Thoracic aorta (tissue), 2 donors: Measurements from ENCODE around the gene ABLIM2. TPM values are rescaled to one million over a fixed set of nuclear protein-coding genes. Genes with fewer than 3 reads are reported as not detected.

Experiments
- ATAC-seq: fragments of 150-250 bp; one replicate; pipeline ENCODE4 v1.8.0; 2017; ENCODE audit warnings: low read depth; ENCODE audit not compliant: insufficient number of reproducible peaks, low FRiP score
- DNase-seq: peaks from one replicate; pipeline ENCODE4 v3.0.0-alpha.2; 2020; ENCODE audit warnings: low spot score
- H3K27ac ChIP-seq, 2 donors: fragments of 200-600 bp; sonication (generic); 1 replicate in 1 of 2; 2 replicates in 1 of 2; pipeline ENCODE4 v1.5.1; 2016; ENCODE audit warnings: mild to moderate bottlenecking in 2 of 2, moderate library complexity in 2 of 2
- H3K27me3 ChIP-seq: fragments of 200-600 bp; sonication (generic); replicated peaks from 2 replicates; pipeline ENCODE4 v1.6.0; 2016; ENCODE audit warnings: mild to moderate bottlenecking; ENCODE audit not compliant: insufficient read depth
- H3K36me3 ChIP-seq: fragments of 200-600 bp; sonication (generic); one replicate; pipeline ENCODE4 v1.5.1; 2016
- H3K4me1 ChIP-seq, 2 donors: fragments of 200-600 bp; sonication (generic); 1 replicate in 1 of 2; 2 replicates in 1 of 2; pipeline versions ENCODE4 v1.5.1 to v1.6.0; 2016; ENCODE audit warnings: low read depth in 2 of 2, mild to moderate bottlenecking in 1 of 2; ENCODE audit not compliant: control insufficient read depth in 1 of 2
- H3K4me3 ChIP-seq: fragments of 200-600 bp; sonication (generic); 2 replicates; pipeline ENCODE4 v1.5.1; 2016; ENCODE audit warnings: mild to moderate bottlenecking
- H3K9me3 ChIP-seq: fragments of 200-600 bp; sonication (generic); 2 replicates; pipeline ENCODE4 v1.5.1; 2016
- total RNA-seq, 2 donors: library from RNA; depleted of rRNA; stranded (reverse); fragments of >200 nt; gene quantifications; one replicate each; pipeline versions ENCODE4 v1.1.0 to v1.2.3, GENCODE V29; 2016
- TF ChIP-seq, protein P1 (sequence below): fragments of 200-600 bp; sonication (generic); IDR thresholded peaks from one replicate; pipeline ENCODE4 v1.5.1; 2019; ENCODE audit warnings: antibody characterized with exemption

The ABLIM2 gene
- total RNA-seq, 2 donors from 2014 or later: 25.6 to 28.6 TPM

- Histone ChIP-seq H3K36me3 (peaks cover 8% of the 10 kb centered on the region), H3K9me3 (peaks cover 12% of the 10 kb centered on the region), H3K27me3 (no peaks in the 10 kb centered on the region), H3K4me1 (no peaks in the 10 kb centered on the region), H3K4me3 (no peak overlapping the region), H3K27ac (no peak overlapping the region)
- no peak for DNase-seq
- no peak for ATAC-seq
- TF ChIP-seq, protein P1, sequence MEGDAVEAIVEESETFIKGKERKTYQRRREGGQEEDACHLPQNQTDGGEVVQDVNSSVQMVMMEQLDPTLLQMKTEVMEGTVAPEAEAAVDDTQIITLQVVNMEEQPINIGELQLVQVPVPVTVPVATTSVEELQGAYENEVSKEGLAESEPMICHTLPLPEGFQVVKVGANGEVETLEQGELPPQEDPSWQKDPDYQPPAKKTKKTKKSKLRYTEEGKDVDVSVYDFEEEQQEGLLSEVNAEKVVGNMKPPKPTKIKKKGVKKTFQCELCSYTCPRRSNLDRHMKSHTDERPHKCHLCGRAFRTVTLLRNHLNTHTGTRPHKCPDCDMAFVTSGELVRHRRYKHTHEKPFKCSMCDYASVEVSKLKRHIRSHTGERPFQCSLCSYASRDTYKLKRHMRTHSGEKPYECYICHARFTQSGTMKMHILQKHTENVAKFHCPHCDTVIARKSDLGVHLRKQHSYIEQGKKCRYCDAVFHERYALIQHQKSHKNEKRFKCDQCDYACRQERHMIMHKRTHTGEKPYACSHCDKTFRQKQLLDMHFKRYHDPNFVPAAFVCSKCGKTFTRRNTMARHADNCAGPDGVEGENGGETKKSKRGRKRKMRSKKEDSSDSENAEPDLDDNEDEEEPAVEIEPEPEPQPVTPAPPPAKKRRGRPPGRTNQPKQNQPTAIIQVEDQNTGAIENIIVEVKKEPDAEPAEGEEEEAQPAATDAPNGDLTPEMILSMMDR: no peak
These were observed 66.3 kb downstream of the ABLIM2 start for GRCh38 chr4:8092282-8092681.

DNA sequence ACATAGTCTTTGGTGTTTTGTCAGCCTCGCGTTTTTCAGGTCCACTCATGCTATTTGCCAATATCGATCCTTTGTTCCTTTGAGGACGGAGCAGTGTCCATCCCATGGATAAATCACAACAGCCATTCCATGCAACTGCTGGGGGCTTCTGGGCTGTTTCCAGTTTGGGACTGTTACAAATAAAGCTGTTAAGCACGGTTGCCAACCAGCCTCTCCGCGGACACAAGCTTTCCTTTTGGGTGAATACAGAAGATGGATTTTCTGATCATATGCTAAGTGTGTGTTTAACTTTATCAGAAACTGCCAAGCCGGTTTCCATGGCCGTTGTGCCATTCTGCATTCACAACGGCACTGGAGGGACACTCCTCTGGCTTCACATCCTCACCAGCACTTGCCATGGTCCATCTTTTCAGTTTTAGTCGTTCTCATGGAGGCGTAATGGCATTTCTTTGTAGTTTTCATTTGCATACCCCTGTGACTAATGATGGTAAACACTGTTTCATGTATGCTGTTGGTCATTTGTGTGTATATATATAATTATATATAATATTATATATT lies 67.8 kb downstream of the ABLIM2 start:
- H3K4me1 ChIP-seq: no peaks in the 10 kb centered on the region
- no peak for ATAC-seq
- no peaks in the 10 kb centered on the region for H3K27me3 ChIP-seq
- H3K4me3 ChIP-seq: no peak overlapping the region
- H3K36me3 ChIP-seq: peaks cover under 1% of the 10 kb centered on the region
- no peak for DNase-seq
- H3K9me3 ChIP-seq: peaks cover 12% of the 10 kb centered on the region
- TF ChIP-seq, protein P1: no peak
- H3K27ac ChIP-seq: no peak overlapping the region

GRCh38 chr4:8090312-8090711 lies 68.3 kb downstream of the ABLIM2 start:
- Histone ChIP-seq H3K27me3 (no peaks in the 10 kb centered on the region), H3K27ac (no peak overlapping the region), H3K9me3 (peaks cover 12% of the 10 kb centered on the region), H3K4me1 (no peaks in the 10 kb centered on the region), H3K4me3 (no peak overlapping the region), H3K36me3 (no peaks in the 10 kb centered on the region)
- ATAC-seq: no peak
- TF ChIP-seq, protein P1: no peak
- DNase-seq: no peak

- no peaks in the 10 kb centered on the region for H3K4me1 ChIP-seq
- DNase-seq (no peak), ATAC-seq (no peak)
- H3K4me3 ChIP-seq: no peak overlapping the region
- TF ChIP-seq, protein P1: no peak
- no peaks in the 10 kb centered on the region for H3K27me3 ChIP-seq
- no peaks in the 10 kb centered on the region for H3K36me3 ChIP-seq
- H3K9me3 ChIP-seq: peaks cover 12% of the 10 kb centered on the region
- H3K27ac ChIP-seq: no peak overlapping the region
These were observed 68.8 kb downstream of the ABLIM2 start for GRCh38 chr4:8089862-8090261.

DNA sequence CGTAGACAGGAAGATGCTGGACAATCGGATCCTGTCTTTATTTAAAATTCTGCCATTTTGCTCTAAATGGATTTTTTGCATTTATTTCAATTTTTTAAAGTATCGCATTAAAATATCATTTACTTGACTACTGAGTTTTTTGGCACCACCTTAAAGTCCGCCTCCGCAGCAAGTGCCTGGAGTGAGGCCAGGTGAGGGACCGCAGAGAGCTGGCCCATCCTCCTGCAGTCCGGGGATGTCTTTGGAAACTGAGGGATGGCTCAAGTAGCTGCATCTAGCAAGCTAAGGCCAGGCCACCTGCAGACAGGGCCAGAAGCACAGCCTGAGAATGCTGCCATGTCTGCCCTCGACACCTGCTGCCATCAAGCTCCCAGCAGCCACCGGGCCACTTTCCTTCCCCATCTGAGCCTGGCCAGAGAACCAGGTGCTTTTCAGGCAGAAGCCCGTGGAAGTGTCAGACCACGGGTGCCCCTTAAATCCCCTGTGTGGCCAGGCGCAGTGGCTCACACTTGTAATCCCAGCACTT lies 69.6 kb downstream of the ABLIM2 start:
- peaks cover 9% of the 10 kb centered on the region for H3K9me3 ChIP-seq
- no peaks in the 10 kb centered on the region for H3K4me1 ChIP-seq
- no peak overlapping the region for H3K27ac ChIP-seq
- TF ChIP-seq, protein P1: no peak
- no peaks in the 10 kb centered on the region for H3K27me3 ChIP-seq
- DNase-seq: no peak
- no peak overlapping the region for H3K4me3 ChIP-seq
- no peaks in the 10 kb centered on the region for H3K36me3 ChIP-seq
- ATAC-seq: no peak
